Effector memory CD4-positive, alpha-beta T cell (primary cell): ENCODE measurements around the gene OSM.

ENCODE experiments used
- DNase-seq, 3 donors: peaks; one replicate each; pipeline ENCODE4 v3.0.0-alpha.2; 2020
- H3K27ac ChIP-seq: 2 replicates; pipeline ENCODE4 v1.7.0; 2013; ENCODE audit warnings: mild to moderate bottlenecking, low read length, moderate library complexity; ENCODE audit not compliant: insufficient read depth, poor library complexity, severe bottlenecking
- H3K27me3 ChIP-seq: replicated peaks from 2 replicates; pipeline ENCODE4 v1.7.0; 2013; ENCODE audit warnings: mild to moderate bottlenecking, low read length; ENCODE audit not compliant: insufficient read depth, control insufficient read depth, poor library complexity, severe bottlenecking
- H3K36me3 ChIP-seq: 2 replicates; pipeline ENCODE4 v1.7.0; 2013; ENCODE audit warnings: mild to moderate bottlenecking, low read length, moderate library complexity; ENCODE audit not compliant: control insufficient read depth, insufficient read depth
- H3K4me1 ChIP-seq: 2 replicates; pipeline ENCODE4 v1.7.0; 2013; ENCODE audit warnings: low read length, mild to moderate bottlenecking; ENCODE audit not compliant: control insufficient read depth, insufficient read depth, poor library complexity, severe bottlenecking
- H3K4me3 ChIP-seq: 2 replicates; pipeline ENCODE4 v1.7.0; 2013; ENCODE audit warnings: low read length, low read depth, mild to moderate bottlenecking; ENCODE audit not compliant: insufficient read depth, poor library complexity, severe bottlenecking
- H3K9me3 ChIP-seq: 2 replicates; pipeline ENCODE4 v1.7.0; 2013; ENCODE audit warnings: mild to moderate bottlenecking, low read length, moderate library complexity; ENCODE audit not compliant: control insufficient read depth
- total RNA-seq, 3 donors: gene quantifications; one replicate each; lab custom pipeline; 2026; lab: John Stamatoyannopoulos, UW

Gene OSM
- total RNA-seq, result 23.4 to 73.7 (median 52.2) reads per million in 3 donors

DNA sequence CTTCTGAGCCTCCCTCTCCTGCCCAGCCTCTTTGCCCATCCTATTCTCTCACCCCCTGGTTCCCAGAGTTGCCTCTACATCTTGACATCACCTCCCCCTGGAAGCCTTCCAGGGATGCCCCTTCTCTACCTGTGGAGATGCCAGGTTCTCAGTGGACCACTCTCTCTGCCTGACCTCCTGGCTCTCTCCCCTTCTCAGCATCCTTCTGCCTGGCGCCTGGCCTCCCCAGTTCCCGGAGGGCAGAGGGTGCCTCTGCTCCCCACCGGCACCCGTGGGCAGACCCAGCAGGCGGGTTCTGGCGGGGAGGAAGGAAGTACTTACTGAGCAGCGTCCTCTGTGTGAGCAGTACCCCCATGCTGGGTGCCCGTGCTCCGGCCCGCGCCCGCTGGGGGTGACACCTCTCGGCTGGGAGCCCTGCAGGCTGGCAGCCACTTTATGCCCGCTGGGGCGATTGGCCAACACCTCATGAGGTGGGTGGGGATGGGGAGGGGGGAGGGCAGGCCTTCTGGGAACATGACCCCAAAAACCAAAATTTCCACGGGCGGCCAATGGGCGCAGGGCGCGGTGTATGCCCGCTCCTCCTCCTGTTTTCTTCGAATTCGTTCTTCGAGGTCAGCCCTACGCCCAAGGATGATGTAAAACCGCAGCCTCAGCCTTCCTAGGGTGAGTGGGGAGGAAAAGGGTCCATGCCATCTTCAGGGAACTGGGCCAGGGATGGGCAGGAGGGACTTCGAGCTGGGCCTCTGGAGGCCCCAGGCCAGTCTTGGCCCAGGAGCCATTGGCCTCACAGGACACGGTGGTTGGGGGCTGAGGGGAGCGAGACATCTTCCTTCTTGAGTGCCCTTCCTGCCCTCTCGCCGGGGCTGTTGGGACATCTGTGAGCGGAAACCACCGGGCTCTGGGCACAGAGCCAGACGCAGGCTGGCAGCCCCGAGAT lies at the start of gene OSM:
Gene OSM, minus strand, starts transcription at position 407 of the 937 bp plus-strand sequence. Its CDS starts 52 bp downstream, at position 355.
- peaks cover 5% of the 10 kb centered on the region for H3K36me3 ChIP-seq
- DNase-seq, result peak; percentile 52 to 66 (median 55)
- peaks cover 56% of the 10 kb centered on the region for H3K4me1 ChIP-seq
- H3K4me3 ChIP-seq, result peak within 1 kb of the TSS; percentile 67
- H3K27me3 ChIP-seq, result no peaks in the 10 kb centered on the region
- no peaks in the 10 kb centered on the region for H3K9me3 ChIP-seq
- H3K27ac ChIP-seq, result peak within 1 kb of the TSS; percentile 95

- Histone ChIP-seq H3K4me3 (no peak overlapping the region), H3K27ac (peak overlapping the region; percentile 52), H3K27me3 (no peaks in the 10 kb centered on the region), H3K9me3 (no peaks in the 10 kb centered on the region), H3K36me3 (peaks cover 3% of the 10 kb centered on the region), H3K4me1 (peaks cover 79% of the 10 kb centered on the region)
- no peak for DNase-seq
Observed at GRCh38 chr22:30315962-30316576, 49.4 kb upstream of the OSM start.

DNA sequence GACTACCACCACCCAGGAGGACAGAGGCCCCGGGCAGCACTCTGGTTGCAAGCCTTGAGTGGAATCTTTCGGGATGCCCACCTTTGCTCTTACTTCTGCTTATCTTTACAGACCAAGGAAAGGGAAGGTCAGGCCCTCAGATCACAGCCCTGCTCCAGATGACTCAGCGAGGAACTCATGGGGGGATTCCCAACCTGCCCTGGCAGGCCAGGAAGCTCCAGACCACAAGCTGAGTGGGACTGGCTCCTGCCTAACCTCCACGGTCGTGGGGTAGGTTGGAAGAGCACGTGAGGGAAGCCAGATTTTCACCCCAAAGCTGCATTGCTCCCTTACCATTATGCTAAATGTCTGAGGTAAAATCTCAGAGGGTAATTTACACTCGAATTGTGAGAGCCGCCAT lies 48.3 kb upstream of the OSM start:
- H3K4me3 ChIP-seq, result no peak overlapping the region
- peaks cover 3% of the 10 kb centered on the region for H3K36me3 ChIP-seq
- H3K27me3 ChIP-seq, result no peaks in the 10 kb centered on the region
- peak overlapping the region; percentile 52 for H3K27ac ChIP-seq
- DNase-seq, result peak; percentile 57 to 63 (median 60)
- H3K4me1 ChIP-seq, result peaks cover 84% of the 10 kb centered on the region
- no peaks in the 10 kb centered on the region for H3K9me3 ChIP-seq

GRCh38 chr22:30313527-30314363 lies 47.1 kb upstream of the OSM start:
- Histone ChIP-seq H3K36me3 (no peaks in the 10 kb centered on the region), H3K27me3 (no peaks in the 10 kb centered on the region), H3K4me3 (no peak overlapping the region), H3K9me3 (no peaks in the 10 kb centered on the region), H3K4me1 (peaks cover 86% of the 10 kb centered on the region), H3K27ac (peak overlapping the region; percentile 48)
- DNase-seq, result no peak

GRCh38 chr22:30312053-30312452 lies 45.4 kb upstream of the OSM start:
- H3K9me3 ChIP-seq, result no peaks in the 10 kb centered on the region
- H3K36me3 ChIP-seq, result no peaks in the 10 kb centered on the region
- no peak for DNase-seq
- no peaks in the 10 kb centered on the region for H3K27me3 ChIP-seq
- no peak overlapping the region for H3K4me3 ChIP-seq
- H3K4me1 ChIP-seq, result peaks cover 96% of the 10 kb centered on the region
- peak overlapping the region; percentile 34 for H3K27ac ChIP-seq

DNA sequence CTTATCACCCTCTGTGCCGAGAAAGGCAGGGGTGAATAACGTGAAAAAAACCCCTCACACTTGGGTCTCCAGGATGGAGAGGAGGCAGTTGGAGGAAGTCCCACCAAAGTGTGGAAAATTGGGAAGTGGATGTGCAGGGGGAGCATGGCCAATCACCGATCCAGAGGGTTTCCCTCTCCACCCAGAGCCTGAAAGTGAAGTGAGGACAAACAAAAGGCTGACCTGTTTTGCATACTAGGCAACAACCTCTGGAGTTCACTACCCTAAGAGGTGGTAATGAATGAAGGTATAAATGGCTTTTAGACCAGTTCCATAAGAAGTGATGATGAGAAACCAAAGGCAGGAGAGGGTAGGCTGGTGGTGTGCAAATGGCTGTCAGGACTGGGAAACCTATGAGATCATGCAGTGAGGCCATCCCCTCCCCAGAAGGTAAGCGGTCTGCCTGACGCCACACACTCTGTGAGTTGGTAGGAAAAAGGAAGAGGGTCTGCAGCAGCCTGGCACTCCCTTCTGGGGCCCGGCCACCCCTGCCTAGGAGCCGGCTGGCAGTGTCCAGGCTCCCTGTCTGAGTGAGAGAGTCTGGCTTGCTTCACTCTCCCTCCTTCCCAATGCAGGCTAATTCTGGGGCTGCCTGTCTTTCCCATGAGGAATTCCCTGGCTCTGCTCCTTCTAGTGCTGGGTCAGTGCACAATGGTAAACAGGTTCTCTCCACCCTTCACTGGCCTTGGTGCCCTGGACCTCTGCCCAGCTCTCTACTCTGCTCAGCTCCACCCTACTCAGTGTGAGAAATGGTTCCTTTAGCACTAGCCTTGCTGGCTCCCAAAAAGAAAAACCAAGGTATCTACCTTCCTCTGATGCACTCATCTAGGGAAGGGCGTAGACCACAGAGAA lies 44.5 kb upstream of the OSM start:
- peak overlapping the region; percentile 70 for H3K27ac ChIP-seq
- H3K36me3 ChIP-seq, result no peaks in the 10 kb centered on the region
- H3K4me3 ChIP-seq, result no peak overlapping the region
- H3K9me3 ChIP-seq, result no peaks in the 10 kb centered on the region
- H3K4me1 ChIP-seq, result peaks cover 92% of the 10 kb centered on the region
- no peaks in the 10 kb centered on the region for H3K27me3 ChIP-seq
- DNase-seq, result no peak

- Histone ChIP-seq H3K4me1 (peaks cover 92% of the 10 kb centered on the region), H3K9me3 (no peaks in the 10 kb centered on the region), H3K36me3 (no peaks in the 10 kb centered on the region), H3K4me3 (peak overlapping the region; percentile 4), H3K27me3 (no peaks in the 10 kb centered on the region), H3K27ac (peak overlapping the region; percentile 70)
- DNase-seq, result no peak
Observed at GRCh38 chr22:30309951-30310741, 43.5 kb upstream of the OSM start.

DNA sequence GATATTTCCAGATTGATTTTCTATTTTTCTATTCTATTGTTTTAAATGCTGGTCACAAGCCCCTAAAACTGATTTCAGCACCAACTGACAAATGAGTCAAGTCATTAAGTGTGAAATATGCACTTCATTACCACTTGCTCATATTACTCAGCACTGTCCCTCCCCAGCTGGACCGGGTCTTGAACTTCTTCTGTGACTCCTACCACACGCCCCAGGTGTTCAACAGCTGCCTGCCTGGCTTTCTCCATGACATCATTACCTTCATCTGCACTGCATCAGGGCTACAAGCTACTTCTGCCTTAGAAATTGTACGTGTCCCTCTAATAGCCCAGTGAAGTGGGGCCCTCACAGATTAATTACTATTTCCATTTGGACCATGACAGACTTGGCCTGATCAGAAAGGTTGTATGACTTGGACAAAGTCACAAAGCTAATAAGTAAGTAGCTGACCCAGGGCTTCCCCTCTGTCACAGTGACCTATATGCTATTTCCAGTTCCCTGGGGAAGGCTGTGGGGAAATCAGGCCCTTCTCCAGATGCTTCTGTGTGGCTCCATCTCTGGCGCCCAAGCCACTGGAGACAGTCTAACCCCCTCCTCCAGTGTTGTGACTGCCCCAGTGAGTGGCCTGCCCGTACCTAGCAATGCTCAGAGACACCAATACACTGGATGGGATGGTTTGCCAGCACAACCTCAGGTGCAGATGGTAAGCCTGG lies 42.0 kb upstream of the OSM start:
- Histone ChIP-seq H3K27ac (peak overlapping the region; percentile 70), H3K4me3 (no peak overlapping the region)

More for the DNA sequence above, 42.0 kb upstream of the OSM start:
- no peaks in the 10 kb centered on the region for H3K27me3 ChIP-seq
- H3K9me3 ChIP-seq, result no peaks in the 10 kb centered on the region
- peaks cover 92% of the 10 kb centered on the region for H3K4me1 ChIP-seq
- no peaks in the 10 kb centered on the region for H3K36me3 ChIP-seq
- DNase-seq, result no peak
